Mucosa of descending colon (tissue), 3 donors: ENCODE data around the gene ANOS1. TPM values are rescaled to one million over a fixed set of nuclear protein-coding genes. Genes with fewer than 3 reads are reported as not detected.

Experiments
- ATAC-seq: fragments of 200-7000 bp; cut with Tn5 transposase; one replicate; pipeline ENCODE4 v1.9.1; 2020; ENCODE audit warnings: mild to moderate bottlenecking, moderate library complexity
- DNase-seq, 3 donors: peaks; one replicate each; pipeline ENCODE4 v3.0.0-alpha.2; 2020
- H3K36me3 ChIP-seq: fragments of 200-600 bp; one replicate; pipeline ENCODE4 v1.8.0; 2021; ENCODE audit warnings: low read depth, mild to moderate bottlenecking
- H3K4me1 ChIP-seq: fragments of 200-600 bp; one replicate; pipeline ENCODE4 v1.8.0; 2021; ENCODE audit warnings: low read depth, mild to moderate bottlenecking
- H3K4me3 ChIP-seq: fragments of 200-600 bp; one replicate; pipeline ENCODE4 v1.8.0; 2021; ENCODE audit warnings: mild to moderate bottlenecking
- H3K9me3 ChIP-seq: fragments of 200-600 bp; one replicate; pipeline ENCODE4 v1.8.0; 2021; ENCODE audit warnings: mild to moderate bottlenecking
- intact Hi-C, 2 donors: fragments of 100-400 bp; cut with DNase I in 1 of 2; cut with micrococcal nuclease in 1 of 2; formaldehyde crosslinking; loops; one replicate each; pipeline versions ENCODE4 v1.11.0 to v1.11.1; 2022; cut with DNase I, micrococcal nuclease
- total RNA-seq, 3 donors: library from RNA; stranded (reverse); fragmentation: NEBNext Ultra II Directional in 2 of 3; extraction: Animal tissue kit (Norgen Biotek cat#: 25700) in 2 of 3; gene quantifications; one replicate each; pipeline versions ENCODE4 v1.2.1 to v1.2.4, GENCODE V29; 2021 to 2023
- TF ChIP-seq, protein P1 (sequence below): fragments of 200-600 bp; IDR thresholded peaks from one replicate; pipeline ENCODE4 v1.8.0; 2022; ENCODE audit warnings: antibody characterized with exemption, mild to moderate bottlenecking
- donor health status: DM: no; HTN: no; CAD: no; lungs with moderate emphysema.
- donor health status: DM: no; HTN: no; CAD: no.
- donor health status: DM: no; HTN: yes; CAD: no.

The ANOS1 gene
- total RNA-seq, 3 donors from 2014 or later = 0.14 to 0.48 (median 0.41) TPM

DNA sequence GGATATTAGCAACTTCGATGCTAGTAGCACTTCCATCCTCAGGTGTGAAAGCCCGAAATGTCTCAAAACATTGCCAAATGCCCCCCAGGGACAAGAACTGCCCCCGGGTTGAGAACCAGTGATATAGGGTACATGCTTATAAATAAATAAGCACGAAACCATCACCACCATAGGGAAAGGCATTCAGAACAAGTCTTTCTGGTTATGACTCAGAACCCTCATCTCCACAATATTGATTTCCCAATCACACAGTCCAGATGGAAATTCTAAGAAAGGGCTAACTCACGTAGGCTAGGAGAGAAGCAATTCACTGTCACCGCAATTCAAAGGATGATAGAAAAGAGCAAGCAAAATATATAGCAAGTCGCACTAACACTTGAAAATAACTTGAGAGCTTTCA, 84.8 kb downstream of the ANOS1 start:
- TF ChIP-seq, protein P1, sequence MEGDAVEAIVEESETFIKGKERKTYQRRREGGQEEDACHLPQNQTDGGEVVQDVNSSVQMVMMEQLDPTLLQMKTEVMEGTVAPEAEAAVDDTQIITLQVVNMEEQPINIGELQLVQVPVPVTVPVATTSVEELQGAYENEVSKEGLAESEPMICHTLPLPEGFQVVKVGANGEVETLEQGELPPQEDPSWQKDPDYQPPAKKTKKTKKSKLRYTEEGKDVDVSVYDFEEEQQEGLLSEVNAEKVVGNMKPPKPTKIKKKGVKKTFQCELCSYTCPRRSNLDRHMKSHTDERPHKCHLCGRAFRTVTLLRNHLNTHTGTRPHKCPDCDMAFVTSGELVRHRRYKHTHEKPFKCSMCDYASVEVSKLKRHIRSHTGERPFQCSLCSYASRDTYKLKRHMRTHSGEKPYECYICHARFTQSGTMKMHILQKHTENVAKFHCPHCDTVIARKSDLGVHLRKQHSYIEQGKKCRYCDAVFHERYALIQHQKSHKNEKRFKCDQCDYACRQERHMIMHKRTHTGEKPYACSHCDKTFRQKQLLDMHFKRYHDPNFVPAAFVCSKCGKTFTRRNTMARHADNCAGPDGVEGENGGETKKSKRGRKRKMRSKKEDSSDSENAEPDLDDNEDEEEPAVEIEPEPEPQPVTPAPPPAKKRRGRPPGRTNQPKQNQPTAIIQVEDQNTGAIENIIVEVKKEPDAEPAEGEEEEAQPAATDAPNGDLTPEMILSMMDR = no peak
- no peak for DNase-seq
- intact Hi-C loops = no loop called here
- H3K9me3 ChIP-seq = no peaks in the 10 kb centered on the region
- no peaks in the 10 kb centered on the region for H3K36me3 ChIP-seq
- no peak overlapping the region for H3K4me3 ChIP-seq
- ATAC-seq = no peak
- no peaks in the 10 kb centered on the region for H3K4me1 ChIP-seq

- ATAC-seq (no peak), DNase-seq (no peak)
- intact Hi-C loops = no loop called here
- H3K4me3 ChIP-seq = no peak overlapping the region
- H3K9me3 ChIP-seq = no peaks in the 10 kb centered on the region
- H3K36me3 ChIP-seq = no peaks in the 10 kb centered on the region
- H3K4me1 ChIP-seq = no peaks in the 10 kb centered on the region
- TF ChIP-seq, protein P1 = no peak
Observed at GRCh38 chrX:8639949-8640475, 91.9 kb downstream of the ANOS1 start.

DNA sequence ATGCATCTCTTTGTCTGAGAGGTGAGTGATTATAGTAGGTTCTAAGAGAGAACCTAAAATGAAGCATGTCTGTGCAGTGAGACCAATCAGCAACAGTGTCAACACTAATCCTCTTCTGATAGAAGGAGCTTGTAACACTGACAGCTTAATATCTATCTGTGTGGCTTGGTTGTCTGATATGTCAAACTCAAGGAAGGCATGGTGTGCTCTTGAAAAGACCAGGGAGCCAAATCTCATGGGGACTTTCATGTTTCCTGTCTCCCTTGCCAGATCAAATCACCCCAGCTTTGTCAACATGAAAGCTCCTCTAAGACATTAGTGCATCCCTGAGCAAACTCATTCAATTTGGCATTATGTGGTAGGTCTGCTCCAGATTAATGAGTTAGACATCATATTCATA, 95.4 kb downstream of the ANOS1 start:
- H3K9me3 ChIP-seq = no peaks in the 10 kb centered on the region
- DNase-seq (no peak), ATAC-seq (no peak)
- H3K4me1 ChIP-seq = no peaks in the 10 kb centered on the region
- H3K36me3 ChIP-seq = no peaks in the 10 kb centered on the region
- TF ChIP-seq, protein P1 = no peak
- no peak overlapping the region for H3K4me3 ChIP-seq
- intact Hi-C loops = no loop called here

DNA sequence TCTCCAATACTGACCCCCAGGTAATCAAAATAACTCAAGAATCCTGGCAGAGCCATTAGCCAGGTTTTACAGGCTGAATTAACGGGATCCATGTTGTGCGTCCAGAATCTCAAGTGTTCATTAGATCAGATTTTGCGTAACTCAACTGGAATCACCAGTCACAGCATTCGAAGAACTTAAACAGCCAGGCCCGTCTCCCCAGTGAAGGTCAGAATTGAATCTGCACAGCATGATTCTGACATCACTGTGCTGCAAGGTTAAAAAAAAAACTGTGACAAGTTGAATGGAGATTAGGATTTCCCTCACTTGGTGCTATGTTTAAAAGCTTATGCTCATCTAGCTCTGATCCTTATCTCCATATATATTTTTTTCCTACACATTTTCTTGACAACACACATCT, 96.1 kb downstream of the ANOS1 start:
- H3K4me1 ChIP-seq = no peaks in the 10 kb centered on the region
- no peaks in the 10 kb centered on the region for H3K9me3 ChIP-seq
- ATAC-seq (no peak), DNase-seq (no peak)
- H3K4me3 ChIP-seq = no peak overlapping the region
- H3K36me3 ChIP-seq = no peaks in the 10 kb centered on the region
- intact Hi-C loops = no loop called here
- TF ChIP-seq, protein P1 = no peak

DNA sequence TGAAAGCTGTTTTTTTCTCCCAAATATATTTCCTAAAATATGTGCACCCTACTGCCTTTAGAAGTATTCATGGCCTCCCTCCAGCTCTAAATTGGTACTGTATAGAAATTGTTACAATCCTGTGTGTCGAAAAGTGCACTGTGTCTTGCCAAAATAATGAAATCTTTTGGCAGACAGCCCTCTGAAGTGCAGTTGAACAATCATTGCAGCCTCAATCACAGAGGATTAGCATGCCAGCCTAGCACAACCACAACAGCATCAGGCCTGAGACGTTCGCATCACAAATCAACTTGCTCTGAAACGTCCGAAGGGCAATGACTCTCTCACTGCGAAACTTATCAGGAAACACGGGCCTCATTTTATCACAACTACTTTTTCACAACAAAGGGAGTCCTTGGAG, 99.0 kb downstream of the ANOS1 start:
- H3K36me3 ChIP-seq = no peaks in the 10 kb centered on the region
- no peaks in the 10 kb centered on the region for H3K4me1 ChIP-seq
- ATAC-seq = no peak
- DNase-seq = no peak
- no peaks in the 10 kb centered on the region for H3K9me3 ChIP-seq
- H3K4me3 ChIP-seq = no peak overlapping the region
- intact Hi-C loops = no loop called here
- TF ChIP-seq, protein P1 = no peak

DNA sequence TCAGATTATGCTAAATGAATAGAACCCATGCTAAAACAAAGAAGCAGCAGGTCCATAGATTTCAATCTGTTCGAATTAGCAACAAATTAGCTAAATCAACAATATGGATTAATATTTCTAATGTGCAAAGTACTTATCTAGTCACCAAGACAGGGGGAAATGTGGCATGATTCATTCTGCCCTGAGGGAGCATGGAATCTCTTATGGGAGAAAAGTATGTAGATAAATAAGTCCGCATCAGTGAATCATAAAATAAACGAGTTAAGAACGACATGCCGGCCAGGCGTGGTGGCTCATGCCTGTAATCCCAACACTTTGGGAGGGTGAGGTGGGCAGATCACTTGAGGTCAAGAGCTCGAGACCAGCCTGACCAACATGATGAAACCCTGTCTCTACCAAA, 102.1 kb downstream of the ANOS1 start:
- DNase-seq (no peak), ATAC-seq (no peak)
- H3K36me3 ChIP-seq = no peaks in the 10 kb centered on the region
- H3K9me3 ChIP-seq = no peaks in the 10 kb centered on the region
- TF ChIP-seq, protein P1 = no peak
- no peak overlapping the region for H3K4me3 ChIP-seq
- H3K4me1 ChIP-seq = no peaks in the 10 kb centered on the region
- intact Hi-C loops = no loop called here
